ENCODE results near the gene C6orf15.

The C6orf15 gene

GRCh38 chr6:31120151-31120915, 8.0 kb upstream of the C6orf15 start, which contains the start of gene CDSN:
CDSN (minus strand) TSS chr6:31120446; CDS start chr6:31120419, 27 bp downstream.
- Mint-ChIP-seq H3K27ac (peak within 1 kb of the TSS; percentile 46), H3K9me3 (no peaks in the 10 kb centered on the region), H3K4me1 (peaks cover 32% of the 10 kb centered on the region), H3K36me3 (ENCODE audit: low read depth) (no peaks in the 10 kb centered on the region), H3K4me3 (no peak within 1 kb of the TSS), H3K27me3 (ENCODE audit: low read depth, poor library complexity) (peaks cover 6% of the 10 kb centered on the region)
- DNase-seq = no peak
- no peak for TF ChIP-seq CTCF (IDR thresholded peaks at IDR 0.05)

DNA sequence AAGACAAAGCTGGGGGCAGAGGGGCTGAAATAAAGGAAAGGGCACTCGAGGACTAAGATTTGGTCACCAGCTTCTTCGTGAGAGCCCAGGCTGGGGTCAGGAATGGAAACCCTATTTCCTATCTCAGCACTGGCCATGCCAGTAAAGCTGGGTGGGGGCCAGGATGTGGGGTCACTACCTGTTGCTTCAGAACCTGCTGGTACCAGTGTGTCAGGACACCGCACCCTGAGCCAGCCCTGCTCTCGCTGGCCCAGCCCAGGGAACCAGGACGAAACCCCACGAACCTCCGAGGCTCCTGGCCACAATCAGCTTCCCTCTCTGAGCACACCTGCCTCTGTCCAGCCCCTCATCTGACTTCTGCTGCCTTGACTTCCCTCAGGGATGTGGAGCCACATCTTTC, 5.8 kb upstream of the C6orf15 start:
- peaks cover 8% of the 10 kb centered on the region for H3K27me3 Mint-ChIP-seq (ENCODE audit: low read depth, poor library complexity)

DNA sequence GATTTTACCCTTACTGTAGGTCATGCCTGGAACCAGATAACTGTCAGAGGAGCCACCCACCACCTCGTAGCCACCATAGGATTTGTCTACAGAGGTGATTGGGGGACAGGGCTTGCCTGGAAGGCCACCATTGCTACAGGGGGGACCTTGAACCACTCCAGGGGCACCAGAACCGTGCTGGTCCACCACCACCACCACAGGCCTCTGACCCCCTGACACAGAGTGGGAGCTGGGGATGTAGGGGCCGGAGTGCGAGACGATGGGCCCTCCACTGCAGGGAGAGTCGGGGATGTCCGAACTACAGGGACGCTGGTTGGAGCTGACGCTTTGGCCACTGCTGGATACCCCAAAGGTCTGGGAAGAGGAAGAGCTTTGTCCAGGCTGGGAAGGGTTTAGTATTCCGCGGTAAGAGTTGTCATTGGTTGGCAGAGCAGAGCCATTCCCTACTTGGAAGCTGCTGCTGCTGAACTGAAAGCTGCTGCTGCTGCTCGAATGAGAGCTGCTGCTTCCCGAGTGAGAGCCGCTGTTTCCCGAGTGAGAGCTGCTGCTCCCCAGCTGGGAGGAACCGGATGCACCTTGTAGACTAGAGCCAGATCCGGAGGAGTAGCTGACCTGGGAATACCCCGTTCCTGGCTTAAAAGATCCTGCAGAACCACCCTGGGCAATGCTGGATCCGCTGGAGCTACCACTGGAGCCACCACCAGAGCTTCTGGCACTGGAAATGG, 4.4 kb upstream of the C6orf15 start:
- no peak overlapping the region for H3K4me3 Mint-ChIP-seq
- H3K27ac Mint-ChIP-seq = no peak overlapping the region
- no peak for TF ChIP-seq CTCF (IDR thresholded peaks at IDR 0.05)
- H3K27me3 Mint-ChIP-seq (ENCODE audit: low read depth, poor library complexity) = peaks cover 11% of the 10 kb centered on the region
- peaks cover 30% of the 10 kb centered on the region for H3K4me1 Mint-ChIP-seq
- H3K36me3 Mint-ChIP-seq (ENCODE audit: low read depth) = no peaks in the 10 kb centered on the region
- no peaks in the 10 kb centered on the region for H3K9me3 Mint-ChIP-seq
- no peak for DNase-seq

More for the DNA sequence above, 5.8 kb upstream of the C6orf15 start:
- peaks cover 32% of the 10 kb centered on the region for H3K4me1 Mint-ChIP-seq
- H3K27ac Mint-ChIP-seq = no peak overlapping the region
- no peak overlapping the region for H3K4me3 Mint-ChIP-seq
- H3K36me3 Mint-ChIP-seq (ENCODE audit: low read depth) = no peaks in the 10 kb centered on the region
- TF ChIP-seq CTCF (IDR thresholded peaks at IDR 0.05) = no peak
- no peak for DNase-seq
- H3K9me3 Mint-ChIP-seq = no peaks in the 10 kb centered on the region

- Mint-ChIP-seq H3K4me1 (peaks cover 32% of the 10 kb centered on the region), H3K9me3 (no peaks in the 10 kb centered on the region), H3K36me3 (ENCODE audit: low read depth) (no peaks in the 10 kb centered on the region), H3K4me3 (no peak overlapping the region), H3K27me3 (ENCODE audit: low read depth, poor library complexity) (peaks cover 13% of the 10 kb centered on the region), H3K27ac (no peak overlapping the region)
- no peak for DNase-seq
- no peak for TF ChIP-seq CTCF (IDR thresholded peaks at IDR 0.05)
Measured at GRCh38 chr6:31115941-31116560, 3.7 kb upstream of the C6orf15 start.

DNA sequence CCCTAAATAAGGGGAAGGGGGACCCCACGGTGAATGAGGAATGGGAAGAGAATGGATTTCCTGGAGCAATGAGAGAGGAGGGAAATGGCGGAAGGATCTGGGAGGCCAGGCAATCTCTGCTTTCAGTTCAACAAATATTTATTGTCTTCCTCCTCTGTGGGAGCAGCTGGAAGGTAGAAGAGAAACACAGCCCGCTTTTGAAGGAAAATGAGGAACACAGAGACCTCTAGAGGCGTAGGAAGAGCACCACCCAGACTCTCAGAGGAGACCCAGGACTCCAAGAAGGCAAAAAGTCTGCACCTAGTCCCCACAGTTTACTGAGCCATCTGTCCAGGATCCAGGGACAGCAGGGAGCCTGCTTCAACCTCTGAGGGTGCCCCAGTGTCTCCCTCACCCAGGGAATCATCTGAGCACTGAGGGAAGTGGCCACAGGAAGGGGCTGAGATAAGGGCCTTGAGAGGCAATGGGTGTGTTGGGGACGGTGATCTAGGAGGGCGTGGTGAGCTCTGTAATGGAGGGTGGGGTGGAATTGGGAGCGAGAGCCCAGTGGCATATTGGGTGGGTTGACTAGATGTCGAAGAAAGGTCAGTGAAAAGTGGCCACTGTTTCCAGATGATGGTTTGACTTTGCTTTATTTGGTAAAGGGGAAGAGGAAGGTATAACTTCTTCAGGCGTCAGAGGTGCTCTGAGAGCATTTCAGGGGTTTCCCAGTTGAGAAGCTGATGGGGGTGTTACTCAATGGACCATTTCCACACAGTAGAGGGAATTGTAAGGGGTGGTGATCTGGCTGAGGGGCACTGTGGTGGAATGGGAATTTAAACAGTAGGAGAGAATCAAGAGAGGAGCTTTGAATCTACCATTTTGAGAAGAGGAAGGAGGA, 2.8 kb upstream of the C6orf15 start:
- Mint-ChIP-seq H3K9me3 (no peaks in the 10 kb centered on the region), H3K27me3 (ENCODE audit: low read depth, poor library complexity) (peaks cover 18% of the 10 kb centered on the region)

More for the DNA sequence above, 2.8 kb upstream of the C6orf15 start:
- TF ChIP-seq CTCF (IDR thresholded peaks at IDR 0.05) = no peak
- H3K36me3 Mint-ChIP-seq (ENCODE audit: low read depth) = no peaks in the 10 kb centered on the region
- no peak overlapping the region for H3K4me3 Mint-ChIP-seq
- no peak for DNase-seq
- peaks cover 39% of the 10 kb centered on the region for H3K4me1 Mint-ChIP-seq
- no peak overlapping the region for H3K27ac Mint-ChIP-seq
